Endothelial cell of umbilical vein (primary cell): ENCODE data around the gene IGFBP4. TPM values are rescaled to one million over a fixed set of nuclear protein-coding genes. Genes with fewer than 3 reads are reported as not detected.
A peak's percentile ranks its signal among the peaks of the same experiment; 100 is the strongest.

Source experiments
- BruUV-seq: library from RNA; stranded (reverse); fragments of 400-500 nt; replicated peaks from 2 replicates; lab custom pipeline; 2021; lab: Mats Ljungman, UMichigan
- CTCF ChIA-PET: fragments of 300-600, 350-600 bp; sonication (Branson Sonifier 250); formaldehyde crosslinking; loops from one replicate; lab custom pipeline; 2021; ENCODE audit warnings: antibody characterized with exemption, inconsistent platforms; lab: Charles Lee
- POLR2A ChIA-PET: fragments of 300-600, 350-600 bp; sonication (Branson Sonifier 250); formaldehyde crosslinking; loops from one replicate; lab custom pipeline; 2021; ENCODE audit warnings: antibody characterized with exemption, inconsistent platforms; lab: Charles Lee
- DNase-seq: peaks from one replicate; pipeline ENCODE4 v3.0.0-alpha.2; 2011; ENCODE audit warnings: low read depth, low spot score
- FAIRE-seq: peaks from 2 replicates; lab custom pipeline; 2011; peaks lifted over from hg19 to GRCh38; lab: Jason Lieb, UNC
- H2AFZ ChIP-seq: 2 replicates; pipeline ENCODE4 v1.6.0; 2012; ENCODE audit warnings: low read depth, low read length, control low read depth, inconsistent platforms
- H3K27ac ChIP-seq: 2 replicates; pipeline ENCODE4 v1.5.1; 2011; ENCODE audit warnings: low read depth, mild to moderate bottlenecking, control low read depth, low read length, moderate library complexity; ENCODE audit not compliant: insufficient read depth
- H3K27me3 ChIP-seq, 2 experiments: 2 replicates each; pipeline versions ENCODE4 v1.6.0 to v1.6.1; 2011; ENCODE audit warnings: low read length in 2 of 2, mixed read lengths in 1 of 2; ENCODE audit not compliant: control insufficient read depth in 2 of 2, insufficient read depth in 2 of 2
- H3K36me3 ChIP-seq, 2 experiments: 2 replicates in 1 of 2; 3 replicates in 1 of 2; pipeline ENCODE4 v1.5.1; 2011; ENCODE audit warnings: low read length in 2 of 2, mild to moderate bottlenecking in 1 of 2, moderate library complexity in 1 of 2; ENCODE audit not compliant: control insufficient read depth in 2 of 2, insufficient read depth in 2 of 2; ENCODE audit errors: extremely low read depth in 1 of 2
- H3K4me1 ChIP-seq: 3 replicates; pipeline ENCODE4 v1.5.1; 2011; ENCODE audit warnings: mild to moderate bottlenecking, low read length; ENCODE audit not compliant: control insufficient read depth, insufficient read depth; ENCODE audit errors: extremely low read depth
- H3K4me2 ChIP-seq: 2 replicates; pipeline ENCODE4 v1.6.1; 2011; ENCODE audit warnings: low read length, control low read depth, mixed read lengths; ENCODE audit not compliant: insufficient read depth
- H3K4me3 ChIP-seq, 3 experiments: fragments of 200-600 bp in 1 of 3; sonication (generic), shearing (Covaris generic) in 1 of 3; replicated peaks in 1 of 3; 2 replicates each; pipeline ENCODE4 v1.5.1; 2011 to 2016; ENCODE audit warnings: control low read depth in 3 of 3, low read length in 3 of 3, mild to moderate bottlenecking in 2 of 3, inconsistent platforms in 1 of 3, low read depth in 1 of 3, moderate library complexity in 1 of 3; ENCODE audit not compliant: insufficient read depth in 1 of 3
- H3K79me2 ChIP-seq: 2 replicates; pipeline ENCODE4 v1.6.0; 2012; ENCODE audit warnings: low read length, inconsistent platforms; ENCODE audit not compliant: control insufficient read depth, insufficient read depth
- H3K9ac ChIP-seq: replicated peaks from 2 replicates; pipeline ENCODE3; 2011; ENCODE audit warnings: low read length, control low read depth; ENCODE audit not compliant: insufficient read depth; ENCODE audit errors: extremely low read depth
- H3K9me1 ChIP-seq: replicated peaks from 3 replicates; pipeline ENCODE4 v1.6.0; 2011; ENCODE audit warnings: mild to moderate bottlenecking, low read length; ENCODE audit not compliant: control insufficient read depth, insufficient read depth; ENCODE audit errors: extremely low read depth
- H3K9me3 ChIP-seq: replicated peaks from 2 replicates; pipeline ENCODE4 v1.5.1; 2012; ENCODE audit warnings: low read length, inconsistent platforms; ENCODE audit not compliant: control insufficient read depth, insufficient read depth
- H4K20me1 ChIP-seq: replicated peaks from 2 replicates; pipeline ENCODE3; 2011; ENCODE audit warnings: mild to moderate bottlenecking, low read length; ENCODE audit not compliant: control insufficient read depth, insufficient read depth; ENCODE audit errors: extremely low read depth
- EZH2 ChIP-seq: IDR thresholded peaks from 2 replicates; pipeline ENCODE4 v1.6.1; 2012; ENCODE audit warnings: borderline replicate concordance, low read depth, mild to moderate bottlenecking, moderate library complexity, low read length, inconsistent platforms; ENCODE audit not compliant: severe bottlenecking
- JUN ChIP-seq: IDR thresholded peaks from 2 replicates; pipeline ENCODE4 v1.6.1; 2011; ENCODE audit warnings: borderline replicate concordance, low read depth; ENCODE audit not compliant: insufficient read length, insufficient read depth
- POLR2A ChIP-seq: IDR thresholded peaks from 2 replicates; pipeline ENCODE4 v1.6.1; 2012; ENCODE audit warnings: low read depth, mild to moderate bottlenecking, control low read depth, low read length
- POLR2AphosphoS5 ChIP-seq: IDR thresholded peaks from 2 replicates; pipeline ENCODE4 v1.6.1; 2012; ENCODE audit warnings: low read depth, mild to moderate bottlenecking, control low read depth, low read length, moderate library complexity; ENCODE audit not compliant: insufficient read depth
- dilution Hi-C: fragments of 300-500 bp; cut with MboI; formaldehyde crosslinking; loops from one replicate; pipeline ENCODE4 v1.15.0; 2019; ENCODE audit warnings: low sequenced_read_pairs; ENCODE audit not compliant: extremely low pct_ligation_motif_present
- intact Hi-C: fragments of 100-400 bp; cut with micrococcal nuclease; formaldehyde crosslinking; loops from one replicate; pipeline ENCODE4 v1.10.0; 2022
- polyA plus RNA-seq, 4 experiments: library from polyadenylated mRNA; depleted of rRNA in 3 of 4; stranded (reverse) in 3 of 4; unstranded in 1 of 4; fragments of >200 nt; gene quantifications; 2 replicates each; pipeline versions ENCODE4 v1.2.1 to v1.2.3, GENCODE V29; 2011 to 2012; ENCODE audit warnings: missing spikeins in 1 of 4
- total RNA-seq: library from RNA; stranded (reverse); gene quantifications from 2 replicates; pipeline ENCODE4 v1.2.3, GENCODE V29; 2021
- TF ChIP-seq, protein P1 (sequence below), 2 donors: IDR thresholded peaks; 1 replicate in 1 of 2; 2 replicates in 1 of 2; pipeline ENCODE4 v1.5.1; 2011; ENCODE audit warnings: low read length in 2 of 2, mild to moderate bottlenecking in 2 of 2, moderate library complexity in 2 of 2, control low read depth in 1 of 2, inconsistent platforms in 1 of 2, low read depth in 1 of 2; ENCODE audit not compliant: insufficient read depth in 1 of 2; ENCODE audit errors: extremely low read depth in 1 of 2

Gene IGFBP4
- total and polyA plus RNA-seq, 2 donors (not counting 3 experiments of a cell fraction or from before 2014, with no cell fraction given): 377 to 618 TPM

DNA sequence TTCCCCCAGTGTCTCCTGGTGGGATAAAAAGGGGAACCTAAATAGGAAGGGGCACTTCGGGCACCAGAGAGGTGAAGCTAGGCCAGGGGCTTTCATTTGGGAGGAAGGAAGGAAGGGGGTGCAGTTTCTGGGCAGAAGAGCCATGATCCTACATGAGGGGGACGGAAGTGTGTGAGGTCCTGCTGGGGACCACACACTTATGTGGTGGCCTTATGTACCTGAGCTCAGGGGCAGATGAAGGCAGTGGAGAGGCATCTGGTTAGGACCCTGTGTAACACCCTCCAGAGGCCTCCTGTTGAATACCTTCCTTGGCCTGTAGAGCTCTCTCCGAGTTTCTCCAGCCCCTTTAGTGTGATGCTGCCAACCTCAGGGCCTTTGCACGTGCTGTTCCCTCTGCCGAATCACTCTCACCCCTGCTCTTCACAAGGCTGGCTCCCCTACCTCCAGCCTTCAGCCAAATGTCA, 21.2 kb downstream of the IGFBP4 start:
- intact Hi-C loops (no loop called here), dilution Hi-C loops (no loop called here)
- peaks cover 0 to 6% of the 10 kb centered on the region in 2 experiments for H3K27me3 ChIP-seq
- ChIA-PET CTCF (interaction anchor here (1.4 to 5.9 kb wide), 4 partner anchors 12 to 69 kb away, joined by 3 to 43 read pairs (median 6); no protein-coding TSS in a partner anchor), POLR2A (no interaction called here)
- H3K79me2 ChIP-seq: no peaks in the 10 kb centered on the region
- H3K4me3 ChIP-seq: no peak overlapping the region
- DNase-seq (no peak), FAIRE-seq (no peak)
- H3K9me1 ChIP-seq: no peaks in the 10 kb centered on the region
- H4K20me1 ChIP-seq: no peaks in the 10 kb centered on the region
- H3K4me2 ChIP-seq: no peak overlapping the region
- H3K36me3 ChIP-seq: no peaks in the 10 kb centered on the region
- no TSS peak for BruUV-seq
- H3K27ac ChIP-seq: no peak overlapping the region
- no peaks in the 10 kb centered on the region for H3K4me1 ChIP-seq
- no peak overlapping the region for H3K9ac ChIP-seq
- H3K9me3 ChIP-seq: no peaks in the 10 kb centered on the region
- peak; percentile 59 for TF ChIP-seq POLR2A
- no peak for TF ChIP-seq EZH2
- H2AFZ ChIP-seq: no peak overlapping the region

- no peaks in the 10 kb centered on the region for H4K20me1 ChIP-seq
- H3K9ac ChIP-seq: no peak overlapping the region
- no peak overlapping the region for H3K4me3 ChIP-seq
- H2AFZ ChIP-seq: no peak overlapping the region
- no peak for TF ChIP-seq POLR2A
- TF ChIP-seq POLR2AphosphoS5: no peak
- TF ChIP-seq, protein P1, sequence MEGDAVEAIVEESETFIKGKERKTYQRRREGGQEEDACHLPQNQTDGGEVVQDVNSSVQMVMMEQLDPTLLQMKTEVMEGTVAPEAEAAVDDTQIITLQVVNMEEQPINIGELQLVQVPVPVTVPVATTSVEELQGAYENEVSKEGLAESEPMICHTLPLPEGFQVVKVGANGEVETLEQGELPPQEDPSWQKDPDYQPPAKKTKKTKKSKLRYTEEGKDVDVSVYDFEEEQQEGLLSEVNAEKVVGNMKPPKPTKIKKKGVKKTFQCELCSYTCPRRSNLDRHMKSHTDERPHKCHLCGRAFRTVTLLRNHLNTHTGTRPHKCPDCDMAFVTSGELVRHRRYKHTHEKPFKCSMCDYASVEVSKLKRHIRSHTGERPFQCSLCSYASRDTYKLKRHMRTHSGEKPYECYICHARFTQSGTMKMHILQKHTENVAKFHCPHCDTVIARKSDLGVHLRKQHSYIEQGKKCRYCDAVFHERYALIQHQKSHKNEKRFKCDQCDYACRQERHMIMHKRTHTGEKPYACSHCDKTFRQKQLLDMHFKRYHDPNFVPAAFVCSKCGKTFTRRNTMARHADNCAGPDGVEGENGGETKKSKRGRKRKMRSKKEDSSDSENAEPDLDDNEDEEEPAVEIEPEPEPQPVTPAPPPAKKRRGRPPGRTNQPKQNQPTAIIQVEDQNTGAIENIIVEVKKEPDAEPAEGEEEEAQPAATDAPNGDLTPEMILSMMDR (IDR thresholded peaks at IDR 0.05; ENCODE audit: extremely low read depth in 1 of 2, insufficient read depth in 1 of 2, low read depth in 1 of 2, low read length in 2 of 2): no peak
- TF ChIP-seq JUN: no peak
- dilution Hi-C loops: no loop called here
- H3K27ac ChIP-seq: no peak overlapping the region
- no peaks in the 10 kb centered on the region for H3K4me1 ChIP-seq
- intact Hi-C loops: no loop called here
- no peaks in the 10 kb centered on the region for H3K9me3 ChIP-seq
- H3K4me2 ChIP-seq: no peak overlapping the region
- no peak for DNase-seq
- FAIRE-seq: no peak
- H3K9me1 ChIP-seq: no peaks in the 10 kb centered on the region
- CTCF ChIA-PET: interaction anchor here (1.0 to 5.9 kb wide), 4 partner anchors 10 to 31 kb away, joined by 4 to 43 read pairs (median 4); no protein-coding TSS in a partner anchor
- BruUV-seq: no TSS peak
- peaks cover 0 to 8% of the 10 kb centered on the region in 2 experiments for H3K27me3 ChIP-seq
- no peaks in the 10 kb centered on the region for H3K79me2 ChIP-seq
- no peaks in the 10 kb centered on the region for H3K36me3 ChIP-seq
- POLR2A ChIA-PET: interaction anchor here (1.3 kb wide), 1 partner anchor 9 kb away, joined by 3 read pairs; no protein-coding TSS in a partner anchor
These were observed 23.2 kb downstream of the IGFBP4 start for GRCh38 chr17:40466298-40466971.
